Measurements from ENCODE around the gene CNOT9.
"Not testable (repeated sequence)": the region's sequence is repeated elsewhere in the genome, so short reads cannot be mapped to it uniquely, and the experiment has no call there.

Gene CNOT9

GRCh38 chr2:218568190-218569037 lies at the start of gene CNOT9, which contains the start of gene USP37:
Gene CNOT9 (plus strand): TSS chr2:218568839. CDS start chr2:218568955, 116 bp downstream.
Gene USP37 (minus strand): TSS chr2:218568351. CDS start chr2:218558653, 9,698 bp downstream.
- DNase-seq, result peak; percentile 98

GRCh38 chr2:218518876-218519275 lies 49.8 kb upstream of the CNOT9 start:
- DNase-seq, result no peak

- DNase-seq, result no peak
These were observed 45.0 kb upstream of the CNOT9 start for GRCh38 chr2:218523651-218524050.

GRCh38 chr2:218528409-218528808 lies 40.2 kb upstream of the CNOT9 start:
- not testable (repeated sequence) for DNase-seq

- no peak for DNase-seq
These were observed 38.6 kb upstream of the CNOT9 start for GRCh38 chr2:218529990-218530389.

- no peak for DNase-seq
These were observed 31.7 kb upstream of the CNOT9 start for GRCh38 chr2:218536804-218537494.

GRCh38 chr2:218540015-218540414 lies 28.6 kb upstream of the CNOT9 start:
- no peak for DNase-seq

GRCh38 chr2:218546012-218546411 lies 22.6 kb upstream of the CNOT9 start:
- DNase-seq, result no peak

- DNase-seq, result no peak
These were observed 21.1 kb upstream of the CNOT9 start for GRCh38 chr2:218547511-218547910.

- DNase-seq, result no peak
These were observed 20.7 kb upstream of the CNOT9 start for GRCh38 chr2:218547978-218548377.

- not testable (repeated sequence) for DNase-seq
These were observed 14.4 kb upstream of the CNOT9 start for GRCh38 chr2:218554225-218554624.

- no peak for DNase-seq
These were observed 13.1 kb upstream of the CNOT9 start for GRCh38 chr2:218555527-218555926.

GRCh38 chr2:218557941-218558340 lies 10.7 kb upstream of the CNOT9 start:
- DNase-seq, result no peak

GRCh38 chr2:218558986-218559385 lies 9.7 kb upstream of the CNOT9 start:
- no peak for DNase-seq

- DNase-seq, result no peak
These were observed 4.6 kb upstream of the CNOT9 start for GRCh38 chr2:218564056-218564455.

GRCh38 chr2:218566296-218566695 lies 2.3 kb upstream of the CNOT9 start:
- no peak for DNase-seq

GRCh38 chr2:218567797-218568189 lies 846 bp upstream of the CNOT9 start:
- no peak for DNase-seq

- peak; percentile 36 for DNase-seq
These were observed 396 bp downstream of the CNOT9 start for GRCh38 chr2:218569038-218569431.

GRCh38 chr2:218569661-218570500 lies 1.2 kb downstream of the CNOT9 start:
- peak; percentile 16 for DNase-seq

GRCh38 chr2:218570850-218571249 lies 2.2 kb downstream of the CNOT9 start:
- DNase-seq, result peak; percentile 5

- no peak for DNase-seq
These were observed 8.2 kb downstream of the CNOT9 start for GRCh38 chr2:218576854-218577253.

GRCh38 chr2:218577482-218578220 lies 9.0 kb downstream of the CNOT9 start:
- no peak for DNase-seq

Measured in fibroblast of upper back skin (primary cell).